ENCODE measurements around the gene ELANE.
"Not testable (repeated sequence)": the region's sequence is repeated elsewhere in the genome, so short reads cannot be mapped to it uniquely, and the experiment has no call there.

ELANE gene

GRCh38 chr19:863315-863620 is 11.2 kb downstream of the ELANE start:
- DNase-seq: no peak

- no peak for DNase-seq
Observed at GRCh38 chr19:866769-867300, 14.7 kb downstream of the ELANE start.

DNA sequence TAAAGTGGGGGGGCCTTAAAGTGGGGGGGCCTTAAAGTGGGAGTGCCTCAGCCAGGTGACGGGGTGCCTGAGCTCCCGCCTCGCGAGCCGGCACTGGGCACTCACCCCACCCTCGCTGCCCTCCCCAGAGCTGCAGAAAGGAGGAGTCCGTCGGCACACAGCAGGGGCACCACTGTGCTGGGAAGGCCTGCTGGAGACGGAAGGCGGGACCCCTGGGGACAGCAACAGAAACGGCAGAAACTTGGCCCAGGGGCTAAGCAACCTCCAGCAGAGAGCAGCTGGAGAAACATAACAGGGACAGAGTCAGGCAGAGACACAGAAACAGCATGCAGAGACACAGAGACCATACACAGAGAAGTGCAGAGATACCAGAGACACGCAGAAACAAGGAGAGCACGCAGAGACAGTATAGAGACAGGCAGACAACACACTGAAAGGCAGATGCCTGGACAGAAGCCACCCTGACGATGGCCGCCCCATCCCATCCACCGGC is 15.2 kb downstream of the ELANE start:
- no peak for DNase-seq

DNA sequence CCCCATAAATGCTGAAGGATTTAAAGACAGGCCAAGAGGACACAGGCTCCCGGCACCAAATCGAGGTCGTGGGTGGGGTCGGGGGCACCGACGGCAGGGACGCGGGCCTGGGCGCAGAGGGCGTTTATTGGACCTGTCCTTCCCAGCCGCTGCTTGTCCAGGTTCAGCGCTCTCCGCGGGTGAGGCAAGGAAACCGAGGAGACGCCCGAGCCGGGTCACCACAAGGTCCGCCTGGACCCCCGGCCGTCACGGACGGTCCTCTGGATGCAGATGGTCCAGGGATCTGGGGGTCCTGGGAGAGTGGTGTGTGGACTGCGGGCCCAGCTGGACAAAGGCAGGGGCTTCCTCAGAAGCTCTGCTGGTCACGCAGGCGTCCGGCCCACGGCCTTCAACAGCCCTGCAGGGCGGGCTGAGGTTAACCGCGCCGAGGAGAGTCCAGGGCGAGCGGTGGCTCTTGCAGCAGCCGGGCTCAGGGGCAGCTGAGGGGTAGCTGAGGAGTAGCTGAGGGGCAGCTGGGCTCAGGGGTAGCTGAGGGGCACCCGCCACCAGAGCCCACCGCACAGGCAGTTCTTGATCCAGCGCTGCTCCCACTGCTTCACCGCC is 15.9 kb downstream of the ELANE start:
- DNase-seq: no peak

GRCh38 chr19:868458-869244 is 16.5 kb downstream of the ELANE start:
- no peak for DNase-seq

GRCh38 chr19:869245-870177 is 17.4 kb downstream of the ELANE start:
- DNase-seq: no peak

DNA sequence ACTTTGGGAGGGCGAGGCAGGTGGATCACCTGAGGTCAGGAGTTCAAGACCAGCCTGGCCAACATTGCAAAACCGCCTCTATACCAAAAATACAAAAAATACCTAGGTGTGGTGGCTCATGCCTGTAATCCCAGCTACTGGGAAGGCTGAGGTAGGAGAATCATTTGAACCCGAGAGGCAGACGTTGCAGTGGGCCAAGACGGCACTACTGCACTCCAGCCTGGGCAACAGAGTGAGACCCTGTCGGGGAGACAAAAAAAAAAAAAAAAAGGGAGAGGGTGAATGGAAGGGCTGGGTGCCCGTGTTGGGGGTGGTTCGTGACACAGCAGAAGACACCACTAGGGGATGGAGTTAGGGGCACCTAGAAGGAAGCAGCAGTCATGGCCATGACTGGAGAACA is 18.2 kb downstream of the ELANE start:
- no peak for DNase-seq

DNA sequence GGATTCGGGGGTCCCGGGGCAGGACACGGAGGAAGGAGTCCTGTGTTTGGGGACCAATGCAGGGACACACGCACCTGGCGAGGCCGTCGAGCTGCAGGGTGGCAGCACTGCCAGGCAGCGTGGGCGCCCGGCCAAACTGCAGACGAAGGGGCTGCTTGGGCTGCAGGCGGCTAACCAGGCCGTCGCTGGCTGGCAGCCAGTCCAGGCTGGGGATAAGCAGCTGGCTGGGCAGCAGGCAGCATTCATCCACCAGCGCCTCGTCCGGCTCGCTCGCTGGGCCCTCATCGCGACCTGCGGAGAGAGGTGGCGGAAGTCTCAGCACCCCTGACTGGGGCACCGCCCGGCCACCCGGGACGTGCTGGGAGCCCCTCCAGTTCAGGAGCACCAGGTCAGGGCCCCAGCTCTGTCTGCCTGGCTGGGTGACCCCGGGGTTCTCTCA is 18.9 kb downstream of the ELANE start:
- DNase-seq: no peak

GRCh38 chr19:871446-872265 is 19.6 kb downstream of the ELANE start:
- peak in 1 of 2 experiments; percentile 21 for DNase-seq

GRCh38 chr19:872266-872951 is 20.3 kb downstream of the ELANE start:
- peak; percentile 85 to 89 for DNase-seq

- peak; percentile 71 to 76 for DNase-seq
Observed at GRCh38 chr19:873084-873483, 21.0 kb downstream of the ELANE start.

DNA sequence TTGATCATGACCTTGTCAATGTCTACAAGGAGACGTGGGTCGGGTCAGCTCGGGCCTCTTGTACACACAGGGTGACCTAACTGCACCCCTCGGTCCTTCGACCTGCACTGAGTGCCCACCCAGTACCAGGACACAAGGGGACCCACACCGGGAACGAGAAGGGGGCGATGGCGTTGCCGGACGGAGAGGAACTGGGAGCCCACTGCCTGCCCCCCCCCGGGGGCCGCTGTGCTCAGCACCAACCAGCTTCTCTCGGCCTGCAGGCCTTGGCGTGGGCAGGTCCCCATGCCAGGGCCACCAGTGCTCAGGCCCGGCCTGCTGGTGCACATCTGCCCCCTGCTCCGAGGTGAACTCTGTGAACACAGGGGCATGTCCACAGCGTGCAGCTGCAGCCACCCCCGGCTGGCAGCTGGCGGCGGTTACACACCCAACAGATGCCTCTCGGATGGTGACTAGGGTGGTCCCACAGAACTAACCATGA is 21.5 kb downstream of the ELANE start:
- DNase-seq: no peak

GRCh38 chr19:875265-875879 is 23.3 kb downstream of the ELANE start:
- DNase-seq: no peak

DNA sequence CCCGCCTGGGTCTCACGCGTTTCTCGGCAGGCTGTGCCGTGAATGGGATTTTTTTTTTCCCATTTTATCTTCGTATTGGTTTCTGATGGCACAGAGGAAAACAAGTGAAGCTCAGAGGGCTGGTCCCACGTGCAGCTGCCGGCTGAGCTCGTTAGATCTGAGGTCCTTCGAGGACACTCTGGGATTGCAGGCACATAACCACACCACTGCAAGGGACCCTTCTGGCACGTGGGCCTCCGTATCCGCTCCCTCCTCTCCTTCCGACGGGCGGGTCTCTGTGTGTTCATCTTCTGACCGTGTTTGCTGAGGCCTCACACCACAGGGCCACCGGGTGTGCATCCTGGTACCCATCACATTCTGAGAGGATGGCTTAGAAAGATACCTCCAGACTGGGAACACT is 24.0 kb downstream of the ELANE start:
- DNase-seq: no peak

GRCh38 chr19:876780-877314 is 24.7 kb downstream of the ELANE start:
- no peak for DNase-seq

GRCh38 chr19:877992-878660 is 26.0 kb downstream of the ELANE start:
- not testable (repeated sequence) for DNase-seq

GRCh38 chr19:878751-879561 is 26.9 kb downstream of the ELANE start:
- not testable (repeated sequence) for DNase-seq

DNA sequence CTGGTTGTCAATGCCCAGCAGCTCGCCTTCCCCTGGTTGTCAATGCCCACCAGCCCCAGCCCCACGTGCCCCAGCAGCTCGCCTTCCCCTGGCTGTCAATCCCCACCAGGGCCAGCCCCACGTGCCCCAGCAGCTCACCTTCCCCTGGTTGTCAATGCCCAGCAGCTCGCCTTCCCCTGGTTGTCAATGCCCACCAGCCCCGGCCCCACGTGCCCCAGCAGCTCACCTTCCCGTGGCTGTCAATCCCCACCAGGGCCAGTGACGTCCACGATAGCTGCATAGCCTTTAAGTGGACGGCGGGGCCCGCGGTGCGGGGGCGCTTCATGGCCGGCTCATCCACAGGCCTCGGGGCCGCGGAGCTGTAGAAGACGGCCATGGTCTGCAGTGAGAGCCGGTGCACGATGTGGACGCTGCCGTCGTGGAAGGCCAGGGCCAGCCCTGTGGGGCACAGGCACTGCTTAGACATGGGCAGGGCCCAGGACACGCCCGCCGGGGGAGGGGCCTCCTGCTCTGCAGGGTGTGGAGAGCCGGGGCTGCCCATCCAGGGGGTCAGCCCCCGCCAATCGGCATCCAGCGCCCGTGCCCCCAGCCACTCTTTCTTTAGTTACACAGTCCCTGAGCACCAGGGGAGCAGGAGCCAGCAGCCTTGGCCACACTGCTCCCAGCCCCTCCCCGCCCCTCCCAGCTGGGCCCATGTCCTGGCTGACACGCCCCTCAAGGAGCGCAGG is 27.8 kb downstream of the ELANE start:
- no peak for DNase-seq

Measured in activated CD4-positive, alpha-beta T cell treated with anti-CD3 and anti-CD28 coated beads, Interleukin-2, amount 50 U/mL, for 48 hours (primary cell).